ENCODE measurements around the gene ARAP1. TPM values are rescaled to one million over a fixed set of nuclear protein-coding genes. Genes with fewer than 3 reads are reported as not detected.

Gene ARAP1
- total RNA-seq, 2 donors from 2014 or later, result 70.4 to 89.8 TPM

GRCh38 chr11:72682858-72683243 lies 69.4 kb downstream of the ARAP1 start:
- TF ChIP-seq CTCF (IDR thresholded peaks at IDR 0.05), result no peak
- Histone ChIP-seq H3K27me3 (peaks cover 10% of the 10 kb centered on the region), H3K27ac (no peak overlapping the region), H3K36me3 (no peaks in the 10 kb centered on the region), H3K9me3 (no peaks in the 10 kb centered on the region), H3K4me1 (no peaks in the 10 kb centered on the region), H3K4me3 (no peak overlapping the region), H3K9ac (ENCODE audit: low read depth in 2 of 2, low read length in 2 of 2) (no peak overlapping the region)
- no peak for DNase-seq
- intact Hi-C loops (cut with DNase I), result loop anchor here (10.0 kb wide), 1 partner anchor 208 kb away; no protein-coding TSS in a partner anchor

- Histone ChIP-seq H3K9me3 (no peaks in the 10 kb centered on the region), H3K9ac (ENCODE audit: low read depth in 2 of 2, low read length in 2 of 2) (no peak overlapping the region), H3K36me3 (no peaks in the 10 kb centered on the region), H3K4me1 (no peaks in the 10 kb centered on the region), H3K27ac (no peak overlapping the region), H3K4me3 (no peak overlapping the region), H3K27me3 (peaks cover 12% of the 10 kb centered on the region)
- no peak for DNase-seq
- no peak for TF ChIP-seq CTCF (IDR thresholded peaks at IDR 0.05)
- intact Hi-C loops (cut with DNase I), result loop anchor here (10.0 kb wide), 1 partner anchor 208 kb away; no protein-coding TSS in a partner anchor
These were observed 69.9 kb downstream of the ARAP1 start for GRCh38 chr11:72682238-72682857.

- DNase-seq, result no peak
- no peak for TF ChIP-seq CTCF (IDR thresholded peaks at IDR 0.05)
- Histone ChIP-seq H3K27ac (no peak overlapping the region), H3K27me3 (peaks cover 21% of the 10 kb centered on the region), H3K4me3 (no peak overlapping the region), H3K9me3 (no peaks in the 10 kb centered on the region), H3K4me1 (no peaks in the 10 kb centered on the region), H3K36me3 (no peaks in the 10 kb centered on the region), H3K9ac (ENCODE audit: low read depth in 2 of 2, low read length in 2 of 2) (no peak overlapping the region)
- intact Hi-C loops (cut with DNase I), result loop anchor here (10.0 kb wide), 1 partner anchor 207 kb away; no protein-coding TSS in a partner anchor
These were observed 70.7 kb downstream of the ARAP1 start for GRCh38 chr11:72681226-72682153.

- H3K36me3 ChIP-seq, result no peaks in the 10 kb centered on the region
- no peak for DNase-seq
- H3K4me3 ChIP-seq, result no peak overlapping the region
- intact Hi-C loops (cut with DNase I), result loop anchor here (10.0 kb wide), 1 partner anchor 206 kb away; no protein-coding TSS in a partner anchor
- H3K4me1 ChIP-seq, result no peaks in the 10 kb centered on the region
- no peak overlapping the region for H3K27ac ChIP-seq
- no peak for TF ChIP-seq CTCF (IDR thresholded peaks at IDR 0.05)
- H3K9ac ChIP-seq (ENCODE audit: low read depth in 2 of 2, low read length in 2 of 2), result no peak overlapping the region
- no peaks in the 10 kb centered on the region for H3K9me3 ChIP-seq
- peaks cover 29% of the 10 kb centered on the region for H3K27me3 ChIP-seq
These were observed 71.5 kb downstream of the ARAP1 start for GRCh38 chr11:72680624-72681158.

- H3K27me3 ChIP-seq, result peaks cover 33% of the 10 kb centered on the region
- no peak overlapping the region for H3K4me3 ChIP-seq
- H3K4me1 ChIP-seq, result no peaks in the 10 kb centered on the region
- no peak for DNase-seq
- H3K9me3 ChIP-seq, result no peaks in the 10 kb centered on the region
- H3K9ac ChIP-seq (ENCODE audit: low read depth in 2 of 2, low read length in 2 of 2), result no peak overlapping the region
- no peak overlapping the region for H3K27ac ChIP-seq
- intact Hi-C loops (cut with DNase I), result loop anchor here (10.0 kb wide), 1 partner anchor 205 kb away; no protein-coding TSS in a partner anchor
- no peak for TF ChIP-seq CTCF (IDR thresholded peaks at IDR 0.05)
- H3K36me3 ChIP-seq, result no peaks in the 10 kb centered on the region
These were observed 72.3 kb downstream of the ARAP1 start for GRCh38 chr11:72679869-72680268.

Data from colonic mucosa (tissue), 4 donors.